Nephron (organoid): ENCODE data around the gene LPP.
A peak's percentile ranks its signal among the peaks of the same experiment; 100 is the strongest.

ENCODE experiments used
- H3K27ac Mint-ChIP-seq, 3 experiments: 2 replicates each; pipeline ENCODE4 v1.8.0; 2020; ENCODE audit warnings: mixed read lengths in 3 of 3, mild to moderate bottlenecking in 2 of 3, moderate library complexity in 1 of 3
- H3K27me3 Mint-ChIP-seq: 2 replicates; pipeline ENCODE4 v1.8.0; 2021; ENCODE audit warnings: low read depth, mild to moderate bottlenecking, moderate library complexity, mixed read lengths
- H3K36me3 Mint-ChIP-seq: 2 replicates; pipeline ENCODE4 v1.8.0; 2020; ENCODE audit warnings: low read depth, mixed read lengths
- H3K4me1 Mint-ChIP-seq: 2 replicates; pipeline ENCODE4 v1.8.0; 2020; ENCODE audit warnings: mixed read lengths
- H3K4me3 Mint-ChIP-seq, 3 experiments: 2 replicates each; pipeline ENCODE4 v1.8.0; 2020; ENCODE audit warnings: mild to moderate bottlenecking in 3 of 3, mixed read lengths in 3 of 3, moderate library complexity in 2 of 3
- H3K9me3 Mint-ChIP-seq: 2 replicates; pipeline ENCODE4 v1.8.0; 2020; ENCODE audit warnings: mixed read lengths
- CTCF ChIP-seq, 3 experiments: fragments of 200-600 bp; sonication (generic); IDR thresholded peaks; one replicate each; pipeline ENCODE4 v1.5.0; 2021; ENCODE audit warnings: antibody characterized with exemption in 3 of 3; ENCODE audit not compliant: unreplicated experiment in 3 of 3

The LPP gene

GRCh38 chr3:188349933-188350332 is 196.0 kb downstream of the LPP start:
- H3K36me3 Mint-ChIP-seq = peaks cover 3% of the 10 kb centered on the region
- no peaks in the 10 kb centered on the region for H3K9me3 Mint-ChIP-seq
- no peaks in the 10 kb centered on the region for H3K27me3 Mint-ChIP-seq
- peaks cover 46% of the 10 kb centered on the region for H3K4me1 Mint-ChIP-seq
- H3K27ac Mint-ChIP-seq = peak overlapping the region; percentile 37 to 87 (median 54)
- no peak overlapping the region for H3K4me3 Mint-ChIP-seq
- no peak for TF ChIP-seq CTCF (IDR thresholded peaks at IDR 0.05; ENCODE audit: unreplicated experiment in 3 of 3)

- no peak overlapping the region for H3K4me3 Mint-ChIP-seq
- peaks cover 3% of the 10 kb centered on the region for H3K36me3 Mint-ChIP-seq
- H3K27ac Mint-ChIP-seq = peak overlapping the region in 1 of 3 experiments; percentile 17
- H3K4me1 Mint-ChIP-seq = peaks cover 40% of the 10 kb centered on the region
- TF ChIP-seq CTCF (IDR thresholded peaks at IDR 0.05; ENCODE audit: unreplicated experiment in 3 of 3) = no peak
- no peaks in the 10 kb centered on the region for H3K9me3 Mint-ChIP-seq
- H3K27me3 Mint-ChIP-seq = no peaks in the 10 kb centered on the region
Observed at GRCh38 chr3:188350961-188351360, 197.0 kb downstream of the LPP start.

GRCh38 chr3:188351648-188352047 is 197.7 kb downstream of the LPP start:
- Mint-ChIP-seq H3K4me3 (no peak overlapping the region), H3K4me1 (peaks cover 40% of the 10 kb centered on the region), H3K36me3 (peaks cover 3% of the 10 kb centered on the region), H3K27ac (no peak overlapping the region), H3K9me3 (no peaks in the 10 kb centered on the region), H3K27me3 (no peaks in the 10 kb centered on the region)
- no peak for TF ChIP-seq CTCF (IDR thresholded peaks at IDR 0.05; ENCODE audit: unreplicated experiment in 3 of 3)

GRCh38 chr3:188352196-188352927 is 198.4 kb downstream of the LPP start:
- Mint-ChIP-seq H3K9me3 (no peaks in the 10 kb centered on the region), H3K36me3 (peaks cover 3% of the 10 kb centered on the region), H3K27me3 (no peaks in the 10 kb centered on the region), H3K27ac (no peak overlapping the region), H3K4me1 (peaks cover 38% of the 10 kb centered on the region), H3K4me3 (no peak overlapping the region)
- TF ChIP-seq CTCF (IDR thresholded peaks at IDR 0.05; ENCODE audit: unreplicated experiment in 3 of 3) = no peak

- H3K27ac Mint-ChIP-seq = no peak overlapping the region
- H3K27me3 Mint-ChIP-seq = no peaks in the 10 kb centered on the region
- peaks cover 3% of the 10 kb centered on the region for H3K36me3 Mint-ChIP-seq
- no peak for TF ChIP-seq CTCF (IDR thresholded peaks at IDR 0.05; ENCODE audit: unreplicated experiment in 3 of 3)
- H3K4me3 Mint-ChIP-seq = no peak overlapping the region
- no peaks in the 10 kb centered on the region for H3K9me3 Mint-ChIP-seq
- H3K4me1 Mint-ChIP-seq = peaks cover 34% of the 10 kb centered on the region
Observed at GRCh38 chr3:188353426-188353825, 199.5 kb downstream of the LPP start.
